ENCODE measurements around the gene ZBTB47. TPM values are rescaled to one million over a fixed set of nuclear protein-coding genes. Genes with fewer than 3 reads are reported as not detected.

Gene ZBTB47
- total RNA-seq, 1 donor from 2014 or later, result 26.7 TPM

GRCh38 chr3:42664438-42664803 lies 10.9 kb downstream of the ZBTB47 start:
- TF ChIP-seq, protein P1, sequence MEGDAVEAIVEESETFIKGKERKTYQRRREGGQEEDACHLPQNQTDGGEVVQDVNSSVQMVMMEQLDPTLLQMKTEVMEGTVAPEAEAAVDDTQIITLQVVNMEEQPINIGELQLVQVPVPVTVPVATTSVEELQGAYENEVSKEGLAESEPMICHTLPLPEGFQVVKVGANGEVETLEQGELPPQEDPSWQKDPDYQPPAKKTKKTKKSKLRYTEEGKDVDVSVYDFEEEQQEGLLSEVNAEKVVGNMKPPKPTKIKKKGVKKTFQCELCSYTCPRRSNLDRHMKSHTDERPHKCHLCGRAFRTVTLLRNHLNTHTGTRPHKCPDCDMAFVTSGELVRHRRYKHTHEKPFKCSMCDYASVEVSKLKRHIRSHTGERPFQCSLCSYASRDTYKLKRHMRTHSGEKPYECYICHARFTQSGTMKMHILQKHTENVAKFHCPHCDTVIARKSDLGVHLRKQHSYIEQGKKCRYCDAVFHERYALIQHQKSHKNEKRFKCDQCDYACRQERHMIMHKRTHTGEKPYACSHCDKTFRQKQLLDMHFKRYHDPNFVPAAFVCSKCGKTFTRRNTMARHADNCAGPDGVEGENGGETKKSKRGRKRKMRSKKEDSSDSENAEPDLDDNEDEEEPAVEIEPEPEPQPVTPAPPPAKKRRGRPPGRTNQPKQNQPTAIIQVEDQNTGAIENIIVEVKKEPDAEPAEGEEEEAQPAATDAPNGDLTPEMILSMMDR (IDR thresholded peaks at IDR 0.05), result no peak
- no peak overlapping the region for H3K27ac Mint-ChIP-seq (ENCODE audit: unreplicated experiment)
- H3K36me3 Mint-ChIP-seq (ENCODE audit: unreplicated experiment), result peaks cover 8% of the 10 kb centered on the region
- H3K27me3 Mint-ChIP-seq (ENCODE audit: unreplicated experiment), result no peaks in the 10 kb centered on the region
- H3K4me3 Mint-ChIP-seq (ENCODE audit: unreplicated experiment), result no peak overlapping the region
- H3K9me3 Mint-ChIP-seq (ENCODE audit: unreplicated experiment), result no peaks in the 10 kb centered on the region
- H3K4me1 Mint-ChIP-seq (ENCODE audit: unreplicated experiment), result no peaks in the 10 kb centered on the region
- DNase-seq (ENCODE audit: extremely low spot score, unreplicated experiment), result no peak

DNA sequence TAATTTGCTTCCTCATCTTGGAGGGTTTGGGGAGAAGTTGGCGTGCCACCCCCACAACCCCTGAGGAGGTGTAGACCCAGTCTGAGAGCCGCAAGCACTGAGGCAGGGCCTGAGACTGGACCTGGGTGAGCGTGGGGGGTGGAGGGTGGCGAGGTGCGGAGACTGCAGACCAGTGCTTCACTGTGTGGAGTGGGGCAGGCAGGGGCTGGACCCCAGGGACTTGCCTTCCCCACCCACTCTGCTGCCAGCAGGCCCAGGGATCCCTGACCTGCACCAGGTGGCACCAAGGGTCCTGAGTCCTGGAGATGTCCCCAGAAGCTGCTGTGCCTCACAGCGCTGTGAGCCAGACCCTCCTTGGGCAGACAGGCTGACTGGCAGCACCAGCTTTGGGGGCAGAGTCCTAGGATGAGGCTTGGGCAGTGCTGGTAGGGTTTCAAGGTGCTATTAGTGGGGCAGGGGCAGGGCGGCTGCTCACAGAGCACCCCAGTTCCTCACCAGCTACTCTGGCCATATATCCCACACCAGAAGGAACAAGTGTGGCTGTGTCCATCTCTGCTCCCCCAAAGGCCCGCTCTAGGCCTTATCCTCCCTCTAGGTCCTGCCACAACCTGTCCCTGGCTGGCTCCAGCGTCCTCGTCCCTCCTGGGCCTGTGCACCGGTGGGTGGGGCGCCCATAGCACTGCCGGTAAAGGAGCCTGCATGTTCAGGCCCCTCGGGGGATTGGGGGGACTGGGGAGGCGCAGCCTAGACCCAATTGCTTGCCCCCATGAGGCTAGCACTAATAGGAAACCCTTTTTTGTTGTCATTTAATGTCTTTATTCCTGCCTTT lies 11.8 kb downstream of the ZBTB47 start:
- H3K27ac Mint-ChIP-seq (ENCODE audit: unreplicated experiment), result no peak overlapping the region
- TF ChIP-seq, protein P1 (IDR thresholded peaks at IDR 0.05), result no peak
- H3K4me3 Mint-ChIP-seq (ENCODE audit: unreplicated experiment), result no peak overlapping the region
- no peaks in the 10 kb centered on the region for H3K4me1 Mint-ChIP-seq (ENCODE audit: unreplicated experiment)
- no peaks in the 10 kb centered on the region for H3K27me3 Mint-ChIP-seq (ENCODE audit: unreplicated experiment)
- H3K36me3 Mint-ChIP-seq (ENCODE audit: unreplicated experiment), result peaks cover 5% of the 10 kb centered on the region
- H3K9me3 Mint-ChIP-seq (ENCODE audit: unreplicated experiment), result peaks cover under 1% of the 10 kb centered on the region
- DNase-seq (ENCODE audit: extremely low spot score, unreplicated experiment), result peak; percentile 84

DNA sequence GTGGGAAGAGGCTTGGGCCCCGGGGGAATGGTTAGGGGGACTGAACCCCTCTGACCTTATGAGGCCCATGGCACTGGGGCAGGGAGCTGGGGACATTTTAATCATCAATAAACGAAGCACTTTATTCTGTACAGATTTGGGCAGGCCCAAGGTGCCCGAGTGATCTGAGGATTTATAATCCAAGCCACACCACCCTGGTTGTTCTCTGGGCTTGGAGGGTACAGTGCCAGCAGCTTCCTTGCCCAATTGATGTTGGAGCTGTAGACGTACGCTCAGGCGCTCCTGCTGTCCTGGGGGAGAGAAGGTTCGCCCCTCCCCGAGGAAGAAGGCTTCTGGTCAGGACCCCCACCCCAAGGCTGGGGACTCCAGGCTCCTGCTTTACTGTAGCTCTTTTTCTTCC lies 12.5 kb downstream of the ZBTB47 start:
- H3K4me1 Mint-ChIP-seq (ENCODE audit: unreplicated experiment), result no peaks in the 10 kb centered on the region
- no peaks in the 10 kb centered on the region for H3K27me3 Mint-ChIP-seq (ENCODE audit: unreplicated experiment)
- DNase-seq (ENCODE audit: extremely low spot score, unreplicated experiment), result peak; percentile 64
- TF ChIP-seq, protein P1 (IDR thresholded peaks at IDR 0.05), result no peak
- H3K36me3 Mint-ChIP-seq (ENCODE audit: unreplicated experiment), result peaks cover 4% of the 10 kb centered on the region
- H3K9me3 Mint-ChIP-seq (ENCODE audit: unreplicated experiment), result peaks cover 3% of the 10 kb centered on the region
- no peak overlapping the region for H3K4me3 Mint-ChIP-seq (ENCODE audit: unreplicated experiment)
- H3K27ac Mint-ChIP-seq (ENCODE audit: unreplicated experiment), result no peak overlapping the region

DNA sequence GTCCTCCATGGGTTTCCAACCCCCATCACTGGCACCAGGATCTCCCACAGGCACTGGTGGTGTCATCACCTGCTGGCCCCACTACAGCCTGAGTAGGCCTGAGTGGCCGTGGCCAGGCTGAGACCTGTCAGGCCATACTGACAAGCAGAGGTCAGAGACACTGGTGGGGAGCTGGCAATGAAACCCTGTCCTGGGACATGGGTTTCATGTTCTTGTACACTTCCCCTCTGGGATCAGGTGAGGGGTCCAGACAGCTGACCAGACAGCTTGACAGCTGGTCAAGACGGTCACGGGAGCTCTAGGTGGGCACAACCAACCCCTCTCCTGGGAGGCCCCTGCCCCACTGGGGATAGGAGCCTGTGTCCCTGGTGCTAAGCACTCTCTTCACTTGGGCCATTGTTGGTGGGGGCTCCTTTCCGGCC lies 13.1 kb downstream of the ZBTB47 start:
- peaks cover 3% of the 10 kb centered on the region for H3K9me3 Mint-ChIP-seq (ENCODE audit: unreplicated experiment)
- H3K36me3 Mint-ChIP-seq (ENCODE audit: unreplicated experiment), result no peaks in the 10 kb centered on the region
- H3K4me1 Mint-ChIP-seq (ENCODE audit: unreplicated experiment), result no peaks in the 10 kb centered on the region
- H3K27me3 Mint-ChIP-seq (ENCODE audit: unreplicated experiment), result no peaks in the 10 kb centered on the region
- TF ChIP-seq, protein P1 (IDR thresholded peaks at IDR 0.05), result no peak
- no peak overlapping the region for H3K4me3 Mint-ChIP-seq (ENCODE audit: unreplicated experiment)
- no peak overlapping the region for H3K27ac Mint-ChIP-seq (ENCODE audit: unreplicated experiment)
- DNase-seq (ENCODE audit: extremely low spot score, unreplicated experiment), result no peak

DNA sequence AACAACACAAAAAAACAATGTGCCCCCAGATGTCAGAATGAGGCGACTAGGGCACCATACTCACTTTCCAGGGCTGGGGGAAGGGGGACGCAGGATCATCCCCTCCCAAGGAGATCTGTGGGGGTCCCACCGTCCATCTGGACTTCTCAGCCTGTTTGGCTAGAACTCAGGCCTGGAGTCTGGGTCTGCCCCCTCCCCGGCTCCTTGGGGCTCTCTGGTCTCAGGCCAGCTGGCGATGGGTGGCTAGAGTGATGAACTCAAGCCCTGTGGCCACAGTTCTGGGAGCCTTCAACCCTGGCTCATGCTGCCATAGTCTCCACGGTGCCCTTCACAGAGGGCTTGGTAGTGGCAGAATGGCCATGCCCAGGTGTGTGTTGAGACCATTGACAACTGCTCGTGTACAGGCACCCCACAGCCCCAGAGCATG lies 13.6 kb downstream of the ZBTB47 start:
- no peaks in the 10 kb centered on the region for H3K36me3 Mint-ChIP-seq (ENCODE audit: unreplicated experiment)
- DNase-seq (ENCODE audit: extremely low spot score, unreplicated experiment), result peak; percentile 76
- TF ChIP-seq, protein P1 (IDR thresholded peaks at IDR 0.05), result no peak
- no peaks in the 10 kb centered on the region for H3K27me3 Mint-ChIP-seq (ENCODE audit: unreplicated experiment)
- H3K4me1 Mint-ChIP-seq (ENCODE audit: unreplicated experiment), result no peaks in the 10 kb centered on the region
- H3K4me3 Mint-ChIP-seq (ENCODE audit: unreplicated experiment), result no peak overlapping the region
- peaks cover 3% of the 10 kb centered on the region for H3K9me3 Mint-ChIP-seq (ENCODE audit: unreplicated experiment)
- no peak overlapping the region for H3K27ac Mint-ChIP-seq (ENCODE audit: unreplicated experiment)

Measured in osteocyte (in vitro differentiated cells).